KMS-11 (cell line): ENCODE measurements around the gene DNAL1.

Experiments used
- H2AFZ ChIP-seq: fragments of 200-600 bp; sonication (generic); 2 replicates; pipeline ENCODE4 v1.6.1; 2016; ENCODE audit warnings: antibody characterized with exemption, mixed run types, low read depth
- H3K27ac ChIP-seq: fragments of 200-600 bp; sonication (generic); 2 replicates; pipeline ENCODE4 v1.6.1; 2016; ENCODE audit warnings: mild to moderate bottlenecking, mixed run types
- H3K27me3 ChIP-seq: fragments of 200-600 bp; sonication (generic); 2 replicates; pipeline ENCODE4 v1.6.1; 2017; ENCODE audit warnings: mild to moderate bottlenecking, low read depth, mixed run types, moderate library complexity; ENCODE audit not compliant: insufficient read depth
- H3K36me3 ChIP-seq: fragments of 200-600 bp; sonication (generic); 2 replicates; pipeline ENCODE4 v1.6.1; 2017; ENCODE audit warnings: mild to moderate bottlenecking, mixed run types; ENCODE audit not compliant: insufficient read depth
- H3K4me1 ChIP-seq: fragments of 200-600 bp; sonication (generic); 2 replicates; pipeline ENCODE4 v1.6.1; 2016; ENCODE audit warnings: mild to moderate bottlenecking, low read depth, mixed run types; ENCODE audit not compliant: poor library complexity, severe bottlenecking
- H3K4me2 ChIP-seq: fragments of 200-600 bp; sonication (generic); 2 replicates; pipeline ENCODE4 v1.7.0; 2016; ENCODE audit warnings: mild to moderate bottlenecking, mixed run types
- H3K4me3 ChIP-seq: fragments of 200-600 bp; sonication (generic); IDR thresholded peaks from 2 replicates; pipeline ENCODE4 v1.6.1; 2017; ENCODE audit warnings: low read depth, low read length, mixed read lengths; ENCODE audit not compliant: insufficient read depth
- H3K79me2 ChIP-seq: fragments of 200-600 bp; sonication (generic); 2 replicates; pipeline ENCODE4 v1.6.1; 2016; ENCODE audit warnings: low read depth, mixed run types; ENCODE audit not compliant: insufficient read depth
- H3K9ac ChIP-seq: fragments of 200-600 bp; sonication (generic); 2 replicates; pipeline ENCODE4 v1.6.1; 2016; ENCODE audit warnings: mild to moderate bottlenecking, mixed run types
- H4K20me1 ChIP-seq: fragments of 200-600 bp; sonication (generic); 2 replicates; pipeline ENCODE4 v1.6.1; 2016; ENCODE audit warnings: mild to moderate bottlenecking, mixed run types; ENCODE audit not compliant: insufficient read depth
- CTCF ChIP-seq: fragments of 200-600 bp; sonication (generic); conservative IDR thresholded peaks from 2 replicates; pipeline ENCODE4 v1.6.1; 2017; ENCODE audit warnings: low read depth, mild to moderate bottlenecking, antibody characterized with exemption, low read length, moderate library complexity, mixed read lengths

Gene DNAL1

GRCh38 chr14:73719791-73720190 is 75.0 kb downstream of the DNAL1 start:
- TF ChIP-seq CTCF: no peak
- Histone ChIP-seq H3K36me3 (no peaks in the 10 kb centered on the region), H3K9ac (no peak overlapping the region), H3K79me2 (no peaks in the 10 kb centered on the region), H4K20me1 (no peaks in the 10 kb centered on the region), H3K27me3 (no peaks in the 10 kb centered on the region), H2AFZ (no peak overlapping the region), H3K4me1 (peaks cover 2% of the 10 kb centered on the region), H3K27ac (no peak overlapping the region), H3K4me3 (no peak overlapping the region), H3K4me2 (no peak overlapping the region)

GRCh38 chr14:73720636-73721035 is 75.8 kb downstream of the DNAL1 start:
- no peaks in the 10 kb centered on the region for H3K4me1 ChIP-seq
- no peaks in the 10 kb centered on the region for H3K79me2 ChIP-seq
- no peak overlapping the region for H3K4me2 ChIP-seq
- H3K9ac ChIP-seq: no peak overlapping the region
- no peak overlapping the region for H3K4me3 ChIP-seq
- H2AFZ ChIP-seq: no peak overlapping the region
- no peak overlapping the region for H3K27ac ChIP-seq
- no peaks in the 10 kb centered on the region for H4K20me1 ChIP-seq
- TF ChIP-seq CTCF: no peak
- H3K36me3 ChIP-seq: no peaks in the 10 kb centered on the region
- H3K27me3 ChIP-seq: no peaks in the 10 kb centered on the region

- Histone ChIP-seq H3K79me2 (no peaks in the 10 kb centered on the region), H4K20me1 (no peaks in the 10 kb centered on the region)
Observed at GRCh38 chr14:73721101-73721821, 76.5 kb downstream of the DNAL1 start.

DNA sequence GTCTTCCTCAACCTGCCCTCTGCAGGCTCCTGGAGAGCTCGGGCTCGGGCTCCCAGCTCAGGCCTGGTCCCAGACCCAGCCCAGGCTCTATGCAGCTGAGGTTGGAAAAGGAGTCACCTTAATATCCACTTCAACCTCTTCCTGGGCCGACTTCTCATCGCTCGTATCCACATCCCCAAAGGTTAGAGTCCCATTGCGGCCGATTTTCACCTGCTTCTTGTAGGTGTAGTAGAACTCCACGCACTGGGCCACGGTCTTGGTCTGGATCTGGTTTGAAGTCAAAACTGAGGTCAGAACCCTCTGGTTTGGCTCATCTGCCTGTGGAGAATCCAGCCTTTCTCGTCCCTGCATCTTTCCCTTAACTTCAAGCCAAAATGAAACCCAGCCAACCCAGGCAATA is 77.8 kb downstream of the DNAL1 start:
- no peak for TF ChIP-seq CTCF
- Histone ChIP-seq H3K4me1 (no peaks in the 10 kb centered on the region), H3K79me2 (no peaks in the 10 kb centered on the region), H3K4me3 (no peak overlapping the region), H3K4me2 (no peak overlapping the region), H3K9ac (no peak overlapping the region), H3K27ac (no peak overlapping the region), H3K36me3 (no peaks in the 10 kb centered on the region), H3K27me3 (no peaks in the 10 kb centered on the region), H2AFZ (no peak overlapping the region), H4K20me1 (no peaks in the 10 kb centered on the region)

More at GRCh38 chr14:73721101-73721821, 76.5 kb downstream of the DNAL1 start:
- Histone ChIP-seq H3K4me2 (no peak overlapping the region), H3K4me3 (no peak overlapping the region), H3K27me3 (no peaks in the 10 kb centered on the region), H3K9ac (no peak overlapping the region), H3K4me1 (no peaks in the 10 kb centered on the region), H2AFZ (no peak overlapping the region), H3K27ac (no peak overlapping the region), H3K36me3 (no peaks in the 10 kb centered on the region)
- TF ChIP-seq CTCF: no peak
